DMS53 treated with DMSO at 0.1 percent for 48 hours (cell line): ENCODE measurements around the gene MADCAM1.

Experiments
- DNase-seq: peaks from one replicate; lab custom pipeline; 2025; ENCODE audit not compliant: unreplicated experiment; lab: John Stamatoyannopoulos, UW

MADCAM1 gene

GRCh38 chr19:531009-531752 is 34.9 kb downstream of the MADCAM1 start:
- peak; percentile 54 for DNase-seq

- DNase-seq = no peak
Measured at GRCh38 chr19:531753-532560, 35.7 kb downstream of the MADCAM1 start, which contains the start of gene CDC34. CDC34 (plus strand) TSS chr19:531760; CDS start chr19:531932, 172 bp downstream.

- peak; percentile 13 for DNase-seq
Measured at GRCh38 chr19:532561-533363, 36.5 kb downstream of the MADCAM1 start.

GRCh38 chr19:533364-534058 is 37.2 kb downstream of the MADCAM1 start:
- no peak for DNase-seq

GRCh38 chr19:534088-534487 is 37.8 kb downstream of the MADCAM1 start:
- no peak for DNase-seq

- DNase-seq = peak; percentile 52
Measured at GRCh38 chr19:535017-535835, 38.9 kb downstream of the MADCAM1 start.

- no peak for DNase-seq
Measured at GRCh38 chr19:536031-536880, 40.0 kb downstream of the MADCAM1 start.

- no peak for DNase-seq
Measured at GRCh38 chr19:536881-537404, 40.7 kb downstream of the MADCAM1 start.

GRCh38 chr19:538641-539428 is 42.5 kb downstream of the MADCAM1 start:
- DNase-seq = no peak

GRCh38 chr19:539429-540030 is 43.2 kb downstream of the MADCAM1 start:
- no peak for DNase-seq

GRCh38 chr19:540867-541637 is 44.8 kb downstream of the MADCAM1 start:
- DNase-seq = no peak

GRCh38 chr19:541699-542098 is 45.4 kb downstream of the MADCAM1 start:
- no peak for DNase-seq

GRCh38 chr19:542173-542866 is 46.0 kb downstream of the MADCAM1 start:
- DNase-seq = no peak

GRCh38 chr19:543910-544608 is 47.8 kb downstream of the MADCAM1 start, which contains the start of gene GZMM:
GZMM (plus strand) TSS chr19:544053; CDS start chr19:544072, 19 bp downstream.
- DNase-seq = no peak

- DNase-seq = no peak
Measured at GRCh38 chr19:547117-547516, 50.8 kb downstream of the MADCAM1 start.
